ENCODE results near the gene CNFN.

- peak; percentile 91 for TF ChIP-seq CTCF (IDR thresholded peaks at IDR 0.05)
- no peak for TF ChIP-seq EZH2 (IDR thresholded peaks at IDR 0.05)
- no peak for TF ChIP-seq EZH2phosphoT487 (IDR thresholded peaks at IDR 0.05)
Observed at GRCh38 chr19:42433503-42434260, 43.6 kb upstream of the CNFN start.
